ENCODE results near the gene MVB12B. TPM values are rescaled to one million over a fixed set of nuclear protein-coding genes. Genes with fewer than 3 reads are reported as not detected.

MVB12B gene
- total RNA-seq, 1 donor from 2014 or later, result 0.26 TPM

- DNase-seq (ENCODE audit: low read depth), result no peak
- H3K36me3 ChIP-seq (ENCODE audit: control insufficient read depth, insufficient read depth, low read length), result no peaks in the 10 kb centered on the region
- H3K27me3 ChIP-seq (ENCODE audit: control insufficient read depth, insufficient read depth, low read length), result no peaks in the 10 kb centered on the region
- no peak for TF ChIP-seq CTCF (IDR thresholded peaks at IDR 0.05; ENCODE audit: insufficient read depth, low read length, severe bottlenecking)
- no peak overlapping the region for H3K4me3 ChIP-seq (ENCODE audit: low read depth, low read length)
- no peak for FAIRE-seq
Observed at GRCh38 chr9:126478216-126478981, 151.8 kb downstream of the MVB12B start.

- H3K4me3 ChIP-seq (ENCODE audit: low read depth, low read length), result no peak overlapping the region
- no peak for FAIRE-seq
- no peak for DNase-seq (ENCODE audit: low read depth)
- TF ChIP-seq CTCF (IDR thresholded peaks at IDR 0.05; ENCODE audit: insufficient read depth, low read length, severe bottlenecking), result no peak
- H3K36me3 ChIP-seq (ENCODE audit: control insufficient read depth, insufficient read depth, low read length), result no peaks in the 10 kb centered on the region
- H3K27me3 ChIP-seq (ENCODE audit: control insufficient read depth, insufficient read depth, low read length), result no peaks in the 10 kb centered on the region
Observed at GRCh38 chr9:126479515-126479914, 152.9 kb downstream of the MVB12B start.

GRCh38 chr9:126480813-126481212, 154.2 kb downstream of the MVB12B start:
- no peaks in the 10 kb centered on the region for H3K27me3 ChIP-seq (ENCODE audit: control insufficient read depth, insufficient read depth, low read length)
- TF ChIP-seq CTCF (IDR thresholded peaks at IDR 0.05; ENCODE audit: insufficient read depth, low read length, severe bottlenecking), result no peak
- H3K4me3 ChIP-seq (ENCODE audit: low read depth, low read length), result no peak overlapping the region
- DNase-seq (ENCODE audit: low read depth), result no peak
- no peak for FAIRE-seq
- no peaks in the 10 kb centered on the region for H3K36me3 ChIP-seq (ENCODE audit: control insufficient read depth, insufficient read depth, low read length)

GRCh38 chr9:126481862-126482261, 155.2 kb downstream of the MVB12B start:
- no peak for TF ChIP-seq CTCF (IDR thresholded peaks at IDR 0.05; ENCODE audit: insufficient read depth, low read length, severe bottlenecking)
- FAIRE-seq, result no peak
- H3K36me3 ChIP-seq (ENCODE audit: control insufficient read depth, insufficient read depth, low read length), result no peaks in the 10 kb centered on the region
- no peak overlapping the region for H3K4me3 ChIP-seq (ENCODE audit: low read depth, low read length)
- no peak for DNase-seq (ENCODE audit: low read depth)
- no peaks in the 10 kb centered on the region for H3K27me3 ChIP-seq (ENCODE audit: control insufficient read depth, insufficient read depth, low read length)

GRCh38 chr9:126482361-126483044, 155.9 kb downstream of the MVB12B start:
- FAIRE-seq (no peak), DNase-seq (ENCODE audit: low read depth) (no peak)
- Histone ChIP-seq H3K36me3 (ENCODE audit: control insufficient read depth, insufficient read depth, low read length) (no peaks in the 10 kb centered on the region), H3K27me3 (ENCODE audit: control insufficient read depth, insufficient read depth, low read length) (no peaks in the 10 kb centered on the region), H3K4me3 (ENCODE audit: low read depth, low read length) (no peak overlapping the region)
- TF ChIP-seq CTCF (IDR thresholded peaks at IDR 0.05; ENCODE audit: insufficient read depth, low read length, severe bottlenecking), result no peak

Measured in bronchial epithelial cell (primary cell).